CD4-positive, alpha-beta T cell treated with Interleukin-1 beta for 1 hour (primary cell): ENCODE results near the gene TOR4A.

Experiments
- DNase-seq, 2 donors: peaks; one replicate each; pipeline ENCODE4 v3.0.0-alpha.2; 2020 to 2022

TOR4A gene

DNA sequence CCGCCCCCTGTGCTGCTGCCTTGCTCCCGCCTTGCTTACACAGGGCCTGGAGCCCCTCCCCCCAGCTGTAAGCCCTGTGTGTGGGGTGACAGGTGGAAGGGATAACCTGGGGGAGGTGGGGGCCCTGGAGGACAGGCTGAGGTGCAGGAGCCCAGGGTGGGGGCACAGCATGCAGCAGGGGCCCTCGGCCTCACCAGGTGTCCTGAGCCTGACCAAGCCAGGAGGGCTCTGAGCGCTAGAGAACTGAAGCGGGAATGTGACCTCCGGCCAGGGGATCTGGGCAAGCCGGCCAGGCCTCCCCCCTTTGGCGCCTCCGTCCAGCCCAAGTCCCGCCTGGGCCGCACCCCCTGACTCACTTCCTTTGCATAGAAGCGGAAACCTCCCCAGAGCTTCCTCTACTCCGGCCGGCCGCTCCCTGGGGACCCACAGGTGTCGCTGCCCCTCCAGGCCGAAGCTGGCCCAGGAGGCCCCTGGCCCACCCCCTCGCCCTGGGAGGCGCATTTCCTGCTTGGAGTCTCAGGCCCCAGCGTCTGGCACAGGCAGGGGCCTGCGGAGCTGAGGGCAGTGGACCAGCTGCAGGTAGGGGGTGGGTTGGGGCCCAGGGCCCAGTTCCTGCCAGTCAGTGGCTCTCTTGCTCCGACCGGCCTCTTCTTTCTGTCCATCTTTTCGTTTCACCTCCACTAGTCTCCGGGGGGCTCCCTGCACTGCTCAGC is at the start of gene TOR4A:
TOR4A (plus strand) TSS at position 398 of the 713 bp plus-strand sequence. CDS start 964 bp downstream, outside the sequence.
- DNase-seq: peak; percentile 17 to 70

DNA sequence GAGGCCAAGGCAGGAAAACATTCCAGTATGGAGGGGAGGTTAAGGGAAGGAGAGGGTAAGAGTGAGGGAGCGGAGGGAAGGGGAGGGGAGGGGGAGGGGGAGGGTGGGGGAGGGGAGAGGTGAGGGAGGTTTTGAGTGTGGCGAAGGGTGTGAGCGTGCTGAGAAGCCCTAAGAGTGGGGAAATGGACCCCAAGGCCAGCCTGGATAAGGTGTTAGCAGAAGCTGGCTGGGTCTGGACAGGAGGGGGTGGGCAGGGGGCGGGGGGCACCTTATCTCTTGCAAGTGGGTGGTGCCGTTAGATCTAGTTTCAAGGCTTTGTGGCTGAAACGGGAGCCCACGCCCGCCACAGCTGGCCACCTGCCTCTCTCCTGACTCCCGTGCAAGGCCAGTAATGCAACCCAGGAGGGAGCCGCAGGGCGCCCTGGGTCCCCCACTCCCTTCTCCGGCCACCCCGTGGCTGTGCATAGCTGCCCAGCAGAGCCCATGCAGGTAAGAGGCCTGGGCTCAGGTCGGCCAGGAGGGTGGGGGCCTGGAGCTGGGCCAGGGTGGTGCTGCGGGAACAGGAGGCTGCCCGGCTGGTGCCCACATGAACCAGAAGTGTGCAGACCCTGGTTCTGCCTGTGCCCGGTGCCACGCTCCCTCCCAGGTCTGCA is 49.5 kb upstream of the TOR4A start:
- no peak for DNase-seq

DNA sequence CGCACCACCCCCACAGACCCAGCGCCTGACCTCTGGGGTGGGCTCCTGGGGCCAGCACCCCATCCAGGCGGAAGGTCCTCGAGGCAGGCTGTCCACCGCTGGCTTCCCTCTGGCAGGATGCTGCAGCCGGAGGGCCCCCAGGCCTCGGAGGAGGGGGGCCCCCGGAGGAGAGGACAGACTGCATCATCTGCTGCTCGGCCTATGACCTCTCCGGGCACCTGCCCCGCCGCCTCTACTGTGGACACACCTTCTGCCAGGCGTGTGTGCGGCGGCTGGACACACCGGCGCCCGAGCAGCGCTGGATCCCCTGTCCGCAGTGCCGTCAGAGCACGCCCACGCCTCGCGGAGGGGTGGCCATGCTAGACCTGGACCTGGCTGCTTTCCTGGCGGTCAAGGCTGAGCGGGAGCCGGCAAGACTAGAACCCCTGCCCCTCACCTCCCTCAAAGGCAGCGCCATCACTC is 49.0 kb upstream of the TOR4A start:
- DNase-seq: no peak

DNA sequence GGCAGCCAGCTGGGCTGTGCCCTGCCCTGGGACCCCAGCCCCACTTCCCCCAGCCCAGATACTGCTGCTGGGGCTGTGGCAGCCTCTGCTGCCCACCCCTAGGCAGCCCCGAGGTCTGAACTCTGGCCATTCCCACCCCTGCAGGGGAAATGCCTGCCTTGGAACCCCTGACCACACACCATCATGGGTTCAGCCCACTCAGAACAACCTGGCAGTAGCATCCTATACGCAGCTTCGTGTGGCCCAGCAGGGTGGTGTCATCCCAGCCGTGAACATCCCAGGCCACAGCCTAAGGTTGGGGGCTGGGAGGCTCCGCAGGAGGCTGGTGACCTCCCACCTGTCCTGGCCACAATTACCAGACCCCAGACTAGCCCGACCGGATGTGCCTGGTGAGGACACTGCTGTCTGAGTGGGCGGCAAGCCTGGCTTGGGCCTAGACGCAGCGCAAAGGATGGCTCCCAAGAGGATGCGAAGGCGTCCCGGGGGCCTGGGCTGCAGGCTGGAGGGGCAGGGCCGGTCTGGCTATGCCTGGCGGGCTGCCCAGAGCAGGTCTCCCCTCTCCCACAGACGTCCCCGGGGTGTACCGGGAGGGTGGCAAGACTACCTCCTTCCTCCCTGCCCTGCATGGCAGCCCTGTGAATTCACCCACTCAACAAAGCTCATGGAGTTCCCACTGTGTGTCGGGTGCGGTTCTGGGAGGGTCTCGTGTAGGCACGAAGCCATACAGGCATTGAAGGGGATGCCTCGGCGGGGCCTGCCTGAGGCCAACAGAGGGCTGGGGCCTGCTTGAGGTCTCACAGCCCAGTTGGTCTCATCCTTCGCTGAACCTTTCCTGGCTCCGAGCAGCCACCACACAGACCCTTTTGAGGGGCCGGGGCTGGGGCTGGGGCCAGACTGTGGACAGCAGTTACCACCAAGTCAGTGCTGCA is 48.3 kb upstream of the TOR4A start:
- no peak for DNase-seq

DNA sequence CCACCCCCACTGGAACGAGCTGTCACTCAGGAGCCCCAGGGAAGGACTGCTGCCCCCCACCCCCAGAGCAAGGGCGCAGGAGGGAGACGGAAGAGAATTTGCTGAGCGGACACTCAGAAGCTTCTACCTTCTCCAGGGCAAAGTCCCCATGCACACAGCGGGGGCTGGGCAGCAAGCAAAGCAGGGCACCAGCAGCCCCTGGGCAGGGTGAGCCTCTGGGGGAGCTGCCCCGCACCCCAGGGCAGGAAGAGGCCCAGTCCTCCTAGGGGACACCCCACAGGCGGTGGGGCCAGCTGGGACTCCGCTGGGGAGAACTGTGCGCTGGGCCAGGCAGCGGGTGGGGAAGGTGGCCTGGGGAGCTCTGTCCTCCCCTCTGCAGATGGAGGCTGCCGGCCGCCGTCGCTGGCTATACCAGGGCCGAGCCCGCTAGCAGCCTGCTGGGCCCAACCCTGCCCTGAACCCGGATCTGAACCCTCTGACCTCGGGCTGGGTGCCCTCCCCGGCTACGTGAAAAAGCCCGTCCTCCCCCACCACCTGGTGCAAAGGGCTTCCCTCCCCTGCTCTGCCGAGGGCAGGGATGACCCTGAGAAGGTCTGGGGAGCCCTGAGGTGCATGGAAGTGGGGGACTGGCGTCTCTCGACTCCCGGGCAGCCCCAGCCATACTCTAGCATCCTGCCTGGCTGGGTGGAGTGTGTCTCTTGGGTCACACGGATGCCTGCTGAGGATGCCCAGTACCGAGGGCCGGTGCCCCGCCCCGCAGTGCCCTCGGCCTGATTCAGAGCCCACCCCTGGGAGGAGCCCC is 47.4 kb upstream of the TOR4A start:
- no peak for DNase-seq

DNA sequence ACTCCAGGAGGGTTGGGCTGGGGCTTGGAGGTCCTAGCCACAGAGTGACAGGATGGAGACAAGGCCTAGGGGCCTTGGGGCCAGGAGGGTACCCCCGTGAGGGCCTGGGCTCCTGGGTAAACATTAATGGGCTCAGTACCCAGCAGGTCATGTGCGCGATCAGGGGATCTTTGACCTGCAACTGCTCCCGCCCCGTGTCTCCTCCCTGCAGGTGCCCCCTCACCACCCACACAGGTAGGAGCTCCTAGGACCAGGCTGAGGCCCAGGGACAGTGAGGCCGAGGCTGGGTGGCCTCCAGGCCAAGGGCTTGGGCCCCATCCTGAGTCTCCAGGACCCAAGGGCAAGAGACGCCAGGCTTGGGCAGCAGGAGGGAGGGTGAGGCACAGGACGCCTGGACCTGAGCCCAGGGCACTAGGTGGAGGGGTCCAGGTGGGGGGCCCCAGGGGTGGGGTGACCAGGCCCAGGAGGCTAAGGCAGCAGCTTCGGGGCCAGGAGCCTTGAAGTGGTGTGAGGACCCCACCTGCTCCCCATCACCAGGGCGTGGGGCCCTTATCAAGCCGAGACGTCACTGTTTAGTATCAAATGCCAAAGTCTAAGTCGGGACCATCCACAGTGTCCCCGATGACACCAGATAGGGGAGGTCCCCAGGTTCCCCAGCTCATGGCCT is 46.7 kb upstream of the TOR4A start, which contains the start of gene SLC34A3:
SLC34A3 (plus strand) TSS at position 197 of the 667 bp plus-strand sequence. CDS start 802 bp downstream, outside the sequence.
- DNase-seq: no peak

DNA sequence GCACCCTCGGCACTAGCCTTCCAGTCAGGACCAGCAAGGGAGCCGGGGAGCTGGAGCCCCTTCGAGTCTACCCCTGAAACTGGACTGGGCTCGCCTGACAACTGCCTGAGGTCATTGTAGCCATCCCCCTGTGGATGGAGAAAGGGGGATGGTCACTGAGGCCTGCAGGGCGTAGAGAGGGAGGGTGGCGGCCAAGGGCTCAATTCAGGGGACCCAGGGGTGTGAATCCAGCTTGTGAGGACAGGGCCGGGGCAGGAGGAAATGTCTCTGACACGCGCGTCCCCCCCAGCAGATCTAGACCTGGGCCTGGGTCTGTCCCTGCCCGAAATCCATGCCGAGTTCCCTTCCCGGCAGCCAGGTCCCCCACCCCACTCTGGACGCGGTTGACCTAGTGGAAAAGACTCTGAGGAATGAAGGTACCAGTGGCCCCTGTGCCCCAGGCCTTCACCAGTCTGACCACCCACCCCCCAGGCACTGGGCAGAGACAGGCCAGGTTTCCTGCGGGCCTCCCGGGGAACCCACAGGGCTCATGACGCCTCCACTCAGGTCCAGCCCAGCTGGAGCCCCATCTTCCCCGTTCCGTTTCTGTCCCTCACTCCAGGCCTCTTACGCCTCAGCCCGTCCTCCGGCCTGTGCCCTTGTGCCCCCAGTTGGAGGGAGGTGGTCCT is 46.0 kb upstream of the TOR4A start:
- no peak for DNase-seq

DNA sequence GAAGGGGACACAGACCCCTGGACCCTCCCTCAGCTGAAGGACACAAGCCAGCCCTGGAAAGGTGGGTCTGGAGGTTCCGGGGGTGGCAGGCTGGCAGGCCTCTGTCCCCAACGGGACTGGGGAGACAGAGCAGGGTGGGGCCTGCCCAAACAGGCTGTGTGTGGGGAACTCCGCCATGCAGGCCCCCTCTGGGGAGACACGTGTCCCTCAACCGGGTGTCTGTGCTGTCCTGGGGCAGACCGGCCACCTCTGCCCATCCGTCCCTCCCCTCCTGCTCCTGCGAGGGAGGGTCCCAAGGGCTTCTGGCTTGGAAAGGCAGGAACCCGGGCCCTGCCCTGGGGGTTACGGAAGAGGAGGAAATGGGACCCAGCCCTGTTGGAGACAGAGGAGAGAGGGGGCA is 45.4 kb upstream of the TOR4A start:
- DNase-seq: no peak

DNA sequence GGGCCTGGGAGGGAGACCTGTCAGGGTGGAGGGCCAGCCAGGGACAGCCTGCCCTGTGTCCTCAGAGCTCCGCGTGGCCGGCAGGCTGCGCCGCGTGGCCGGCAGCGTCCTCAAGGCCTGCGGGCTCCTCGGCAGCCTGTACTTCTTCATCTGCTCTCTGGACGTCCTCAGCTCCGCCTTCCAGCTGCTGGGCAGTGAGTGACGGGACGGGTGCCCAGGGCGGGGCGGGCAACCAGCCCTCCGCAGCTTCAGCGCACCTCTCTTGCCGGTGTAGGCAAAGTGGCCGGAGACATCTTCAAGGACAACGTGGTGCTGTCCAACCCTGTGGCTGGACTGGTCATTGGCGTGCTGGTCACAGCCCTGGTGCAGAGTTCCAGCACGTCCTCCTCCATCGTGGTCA is 45.0 kb upstream of the TOR4A start:
- no peak for DNase-seq

DNA sequence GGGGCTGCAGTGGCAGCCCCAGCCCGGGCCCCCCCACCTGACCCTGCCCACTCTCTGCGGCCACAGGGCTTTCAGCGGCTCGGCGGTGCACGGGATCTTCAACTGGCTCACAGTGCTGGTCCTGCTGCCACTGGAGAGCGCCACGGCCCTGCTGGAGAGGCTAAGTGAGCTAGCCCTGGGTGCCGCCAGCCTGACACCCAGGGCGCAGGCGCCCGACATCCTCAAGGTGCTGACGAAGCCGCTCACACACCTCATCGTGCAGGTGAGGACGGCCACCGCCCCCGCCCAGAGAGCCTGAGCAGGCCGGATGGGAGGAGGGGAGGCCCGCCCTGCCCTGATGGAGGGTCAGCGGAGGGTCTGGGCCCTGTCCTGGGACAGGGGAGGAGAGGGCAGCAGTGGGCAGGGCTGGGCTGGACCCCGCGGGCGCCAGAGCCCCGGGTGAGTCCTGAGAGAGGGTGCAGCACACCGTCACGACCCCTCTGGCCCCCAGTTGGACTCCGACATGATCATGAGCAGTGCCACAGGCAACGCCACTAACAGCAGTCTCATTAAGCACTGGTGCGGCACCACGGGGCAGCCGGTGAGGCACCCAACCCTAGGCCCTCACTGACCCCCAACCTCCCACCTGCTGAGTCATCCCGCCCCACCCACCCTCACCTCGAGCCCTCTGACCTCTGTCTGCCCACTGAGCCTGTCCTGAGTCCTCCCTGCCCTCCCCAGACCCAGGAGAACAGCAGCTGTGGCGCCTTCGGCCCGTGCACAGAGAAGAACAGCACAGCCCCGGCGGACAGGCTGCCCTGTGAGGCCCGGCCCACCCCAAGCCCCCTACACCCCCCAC is 44.2 kb upstream of the TOR4A start:
- no peak for DNase-seq

DNA sequence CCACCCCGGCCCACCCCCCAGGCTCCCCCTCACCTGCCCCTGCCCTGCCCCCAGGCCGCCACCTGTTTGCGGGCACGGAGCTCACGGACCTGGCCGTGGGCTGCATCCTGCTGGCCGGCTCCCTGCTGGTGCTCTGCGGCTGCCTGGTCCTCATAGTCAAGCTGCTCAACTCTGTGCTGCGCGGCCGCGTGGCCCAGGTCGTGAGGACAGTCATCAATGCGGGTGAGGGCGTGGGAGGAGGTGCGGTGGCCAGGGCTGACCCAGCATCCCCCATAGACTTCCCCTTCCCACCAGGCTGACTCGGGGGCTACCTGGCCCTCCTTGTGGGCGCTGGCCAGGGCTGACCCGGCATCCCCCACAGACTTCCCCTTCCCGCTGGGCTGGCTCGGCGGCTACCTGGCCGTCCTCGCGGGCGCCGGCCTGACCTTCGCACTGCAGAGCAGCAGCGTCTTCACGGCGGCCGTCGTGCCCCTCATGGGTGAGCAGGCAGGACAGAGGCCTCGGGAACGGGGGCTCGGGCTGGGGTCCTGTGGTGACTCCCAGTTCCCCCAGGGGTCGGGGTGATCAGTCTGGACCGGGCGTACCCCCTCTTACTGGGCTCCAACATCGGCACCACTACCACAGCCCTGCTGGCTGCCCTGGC is 43.4 kb upstream of the TOR4A start:
- DNase-seq: no peak

DNA sequence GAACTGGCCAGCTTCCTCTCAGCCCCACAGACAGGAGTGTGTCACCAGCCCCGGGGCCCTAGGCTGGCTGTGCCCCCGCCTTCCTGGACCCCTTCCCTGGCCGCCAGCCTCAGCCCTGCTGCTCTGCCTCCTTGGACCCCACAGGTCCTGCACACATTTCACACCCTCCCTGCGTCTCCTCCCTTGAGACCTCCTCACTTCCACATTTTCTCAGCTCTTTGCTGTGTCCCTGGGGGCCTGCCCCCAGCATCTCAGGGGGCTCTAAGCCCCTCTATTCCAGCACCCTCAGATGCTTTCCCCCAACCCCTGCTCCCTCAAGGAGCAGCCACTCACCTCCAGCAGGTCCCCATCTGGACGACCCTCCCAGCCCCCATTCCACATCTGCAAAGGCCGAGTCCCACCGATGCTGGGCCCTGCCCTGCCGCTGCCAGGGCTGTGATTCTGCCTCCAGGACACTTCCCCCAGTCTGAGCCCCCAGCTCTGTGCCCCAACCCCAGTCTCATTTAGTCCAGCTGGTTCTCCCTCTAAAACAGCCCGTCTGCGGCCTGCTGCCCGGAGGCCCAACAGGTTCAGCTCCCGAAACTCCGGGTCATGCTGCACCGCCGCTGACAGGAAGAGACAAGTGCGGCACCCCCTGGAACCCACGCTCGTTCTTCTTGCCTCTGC is 42.6 kb upstream of the TOR4A start:
- DNase-seq: no peak

DNA sequence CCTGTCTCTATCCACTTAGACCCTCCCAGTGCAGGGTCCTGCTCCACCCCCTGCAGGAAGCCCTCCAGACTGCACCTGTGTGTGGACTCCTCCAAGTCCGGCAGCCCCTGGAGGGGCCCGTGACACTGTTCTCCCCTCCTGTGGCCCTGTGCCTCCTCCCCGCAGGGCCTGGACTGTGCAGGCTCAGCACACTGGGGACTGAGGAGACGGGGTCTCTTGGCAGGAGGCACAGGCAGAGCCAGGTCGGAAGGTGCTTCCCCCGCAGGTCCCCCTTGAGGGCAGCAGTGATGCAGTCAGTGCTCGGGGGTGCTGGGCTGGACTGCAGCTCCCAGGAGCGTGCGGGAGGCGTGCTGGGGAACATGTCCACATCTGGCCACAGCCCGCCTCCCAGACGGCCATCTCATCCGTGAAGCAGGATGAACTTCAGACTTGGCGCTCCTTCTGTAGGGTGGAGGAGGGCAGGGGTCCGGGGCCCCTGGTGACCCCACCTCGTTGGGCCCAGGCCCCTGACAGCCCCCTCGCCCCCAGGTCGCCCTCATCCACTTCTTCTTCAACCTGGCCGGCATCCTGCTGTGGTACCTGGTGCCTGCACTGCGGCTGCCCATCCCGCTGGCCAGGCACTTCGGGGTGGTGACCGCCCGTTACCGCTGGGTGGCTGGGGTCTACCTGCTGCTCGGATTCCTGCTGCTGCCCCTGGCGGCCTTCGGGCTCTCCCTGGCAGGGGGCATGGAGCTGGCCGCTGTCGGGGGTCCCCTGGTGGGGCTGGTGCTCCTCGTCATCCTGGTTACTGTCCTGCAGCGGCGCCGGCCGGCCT is 41.9 kb upstream of the TOR4A start:
- no peak for DNase-seq

DNA sequence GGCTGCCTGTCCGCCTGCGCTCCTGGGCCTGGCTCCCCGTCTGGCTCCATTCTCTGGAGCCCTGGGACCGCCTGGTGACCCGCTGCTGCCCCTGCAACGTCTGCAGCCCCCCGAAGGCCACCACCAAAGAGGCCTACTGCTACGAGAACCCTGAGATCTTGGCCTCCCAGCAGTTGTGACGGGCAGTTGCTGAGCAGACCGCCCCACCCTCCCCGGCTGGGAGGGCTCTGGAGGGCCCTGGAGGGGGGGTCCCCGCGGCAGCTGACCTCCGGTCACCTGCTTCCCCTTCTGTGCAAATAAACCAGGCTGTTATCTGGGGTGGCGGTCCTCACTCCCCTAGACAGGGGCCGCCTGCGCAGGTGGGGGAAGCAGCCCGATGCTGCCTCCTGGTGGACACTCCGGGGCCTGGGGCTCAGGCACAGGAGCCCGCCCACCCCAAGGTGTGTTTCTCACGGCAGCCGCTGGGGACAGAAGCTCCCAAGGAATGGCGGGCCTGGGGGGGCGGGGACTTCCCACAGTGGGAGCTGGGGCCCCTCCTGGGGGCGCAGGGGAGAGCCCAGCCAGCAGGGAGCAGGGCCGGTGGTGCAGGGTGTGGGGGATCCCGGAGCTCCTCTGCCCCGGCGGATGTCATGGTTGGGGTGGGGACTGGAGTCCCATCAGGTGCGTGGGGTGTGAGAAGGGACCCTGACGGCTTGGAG is 41.1 kb upstream of the TOR4A start:
- DNase-seq: peak; percentile 90 to 91

DNA sequence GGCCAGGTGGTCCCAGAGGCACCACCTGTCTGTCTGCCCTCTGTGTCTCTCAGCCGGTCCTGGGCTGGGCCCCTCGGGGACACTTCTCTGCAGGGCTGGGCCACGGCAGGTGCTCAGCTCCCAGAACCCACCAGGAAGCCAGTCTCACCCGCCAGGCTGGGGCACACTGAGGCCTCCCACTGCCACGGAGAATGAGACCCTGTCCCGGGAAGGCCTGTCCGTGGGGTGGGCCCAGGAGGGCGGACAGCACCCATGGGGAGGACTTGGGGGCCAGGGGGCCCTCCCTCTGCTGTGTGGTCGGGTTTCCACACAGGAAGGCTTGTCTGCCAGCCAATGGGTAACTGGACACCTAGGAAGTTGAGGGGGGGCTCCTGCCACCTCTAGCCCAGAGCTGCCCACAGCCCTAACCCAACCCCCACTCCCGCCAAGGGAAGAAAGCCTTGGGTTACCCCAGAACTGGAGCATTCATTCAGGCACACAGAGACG is 40.5 kb upstream of the TOR4A start:
- no peak for DNase-seq

DNA sequence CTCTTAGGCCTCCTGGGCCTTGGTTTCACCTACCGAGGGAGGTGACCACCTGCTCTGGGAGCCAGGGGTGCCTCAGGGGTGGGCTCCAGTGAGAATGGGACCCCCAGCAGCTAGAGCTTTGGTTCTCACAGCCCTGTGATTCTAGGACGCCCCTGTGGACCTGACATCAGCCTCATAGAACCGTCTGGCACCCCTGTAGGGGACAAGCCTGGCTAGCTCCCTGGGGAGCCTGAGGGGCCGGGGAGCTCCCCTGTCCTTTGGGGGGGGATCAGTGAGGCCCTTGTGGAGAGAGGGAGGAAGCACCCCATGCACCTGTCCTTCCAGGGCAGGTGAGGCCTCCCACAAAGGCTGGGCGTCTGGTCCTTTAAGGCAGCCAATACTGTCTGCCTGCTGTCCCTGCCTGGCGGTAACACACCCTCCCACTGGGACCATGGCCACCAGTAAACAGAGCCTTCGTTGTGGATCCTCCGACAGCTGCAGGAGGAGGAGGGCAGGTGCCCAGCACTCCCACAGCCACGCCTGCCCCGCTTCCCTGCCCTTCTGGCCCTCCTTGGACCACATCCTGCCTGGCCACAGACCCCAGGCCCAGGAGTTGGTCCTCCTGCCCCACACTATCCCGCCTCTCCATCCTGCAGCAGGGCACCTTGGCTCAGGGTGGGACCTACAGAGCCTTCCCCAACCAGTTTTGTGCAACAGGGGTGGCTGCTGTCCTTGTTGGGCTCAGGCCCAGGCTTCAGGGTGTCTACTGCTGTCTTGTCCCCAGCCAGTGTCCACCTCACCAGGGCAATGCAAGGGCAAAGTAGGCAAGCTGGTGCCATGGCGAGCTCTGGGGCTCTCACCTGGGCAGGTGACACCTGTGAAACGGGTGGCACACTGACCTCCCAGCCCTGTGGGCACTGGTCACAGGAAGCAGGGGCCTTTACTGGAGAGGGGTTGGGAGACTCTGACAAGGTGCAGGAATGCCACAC is 39.5 kb upstream of the TOR4A start:
- no peak for DNase-seq
